Measurements from ENCODE around the gene RAD23A. TPM values are rescaled to one million over a fixed set of nuclear protein-coding genes. Genes with fewer than 3 reads are reported as not detected.
"Not testable (repeated sequence)": the region's sequence is repeated elsewhere in the genome, so short reads cannot be mapped to it uniquely, and the experiment has no call there.

RAD23A gene
- total RNA-seq, 2 donors from 2014 or later: 129 to 156 TPM

GRCh38 chr19:12946731-12947496, 1.3 kb downstream of the RAD23A start:
- peaks cover 14% of the 10 kb centered on the region for H3K4me1 Mint-ChIP-seq
- ATAC-seq (replicated peaks): no peak

GRCh38 chr19:12947702-12948611, 2.3 kb downstream of the RAD23A start:
- no peaks in the 10 kb centered on the region for H3K9me3 Mint-ChIP-seq
- H3K36me3 Mint-ChIP-seq (ENCODE audit: low read depth): peaks cover 100% of the 10 kb centered on the region
- H3K4me1 Mint-ChIP-seq: peaks cover 14% of the 10 kb centered on the region
- no peak overlapping the region for H3K27ac Mint-ChIP-seq
- no peak for ATAC-seq (replicated peaks)
- peak overlapping the region; percentile 97 for H3K4me3 Mint-ChIP-seq
- H3K27me3 Mint-ChIP-seq: no peaks in the 10 kb centered on the region

More at GRCh38 chr19:12946731-12947496, 1.3 kb downstream of the RAD23A start:
- H3K9me3 Mint-ChIP-seq: no peaks in the 10 kb centered on the region
- peak overlapping the region; percentile 97 for H3K4me3 Mint-ChIP-seq
- H3K36me3 Mint-ChIP-seq (ENCODE audit: low read depth): peaks cover 100% of the 10 kb centered on the region
- H3K27ac Mint-ChIP-seq: peak overlapping the region; percentile 98
- H3K27me3 Mint-ChIP-seq: no peaks in the 10 kb centered on the region

GRCh38 chr19:12948612-12949362, 3.1 kb downstream of the RAD23A start:
- Mint-ChIP-seq H3K27ac (no peak overlapping the region), H3K36me3 (ENCODE audit: low read depth) (peaks cover 100% of the 10 kb centered on the region)

GRCh38 chr19:12949363-12950283, 4.0 kb downstream of the RAD23A start:
- Mint-ChIP-seq H3K9me3 (no peaks in the 10 kb centered on the region), H3K4me3 (no peak overlapping the region), H3K27me3 (no peaks in the 10 kb centered on the region), H3K27ac (peak overlapping the region; percentile 54), H3K36me3 (ENCODE audit: low read depth) (peaks cover 100% of the 10 kb centered on the region), H3K4me1 (peaks cover 15% of the 10 kb centered on the region)
- ATAC-seq (replicated peaks): no peak

More at GRCh38 chr19:12948612-12949362, 3.1 kb downstream of the RAD23A start:
- H3K9me3 Mint-ChIP-seq: no peaks in the 10 kb centered on the region
- no peak overlapping the region for H3K4me3 Mint-ChIP-seq
- no peaks in the 10 kb centered on the region for H3K27me3 Mint-ChIP-seq
- ATAC-seq (replicated peaks): no peak
- H3K4me1 Mint-ChIP-seq: peaks cover 14% of the 10 kb centered on the region

GRCh38 chr19:12952050-12952449, 6.4 kb downstream of the RAD23A start:
- not testable (repeated sequence) for H3K4me3 Mint-ChIP-seq; H3K27me3 Mint-ChIP-seq; ATAC-seq (replicated peaks); H3K9me3 Mint-ChIP-seq; H3K27ac Mint-ChIP-seq
- peaks cover 15% of the 10 kb centered on the region for H3K4me1 Mint-ChIP-seq
- peaks cover 94% of the 10 kb centered on the region for H3K36me3 Mint-ChIP-seq (ENCODE audit: low read depth)

GRCh38 chr19:12952488-12953137, 7.0 kb downstream of the RAD23A start:
- Mint-ChIP-seq H3K27me3 (no peaks in the 10 kb centered on the region), H3K36me3 (ENCODE audit: low read depth) (peaks cover 94% of the 10 kb centered on the region), H3K4me3 (no peak overlapping the region), H3K27ac (no peak overlapping the region), H3K9me3 (no peaks in the 10 kb centered on the region), H3K4me1 (peaks cover 15% of the 10 kb centered on the region)
- ATAC-seq (replicated peaks): no peak

- no peaks in the 10 kb centered on the region for H3K27me3 Mint-ChIP-seq
- no peak overlapping the region for H3K27ac Mint-ChIP-seq
- no peak for ATAC-seq (replicated peaks)
- H3K9me3 Mint-ChIP-seq: no peaks in the 10 kb centered on the region
- H3K4me3 Mint-ChIP-seq: no peak overlapping the region
- peaks cover 15% of the 10 kb centered on the region for H3K4me1 Mint-ChIP-seq
- H3K36me3 Mint-ChIP-seq (ENCODE audit: low read depth): peaks cover 87% of the 10 kb centered on the region
Measured at GRCh38 chr19:12953138-12953798, 7.6 kb downstream of the RAD23A start.

- Mint-ChIP-seq H3K4me1 (peaks cover 15% of the 10 kb centered on the region), H3K9me3 (no peaks in the 10 kb centered on the region), H3K36me3 (ENCODE audit: low read depth) (peaks cover 80% of the 10 kb centered on the region), H3K27ac (peak overlapping the region; percentile 85), H3K4me3 (peak overlapping the region; percentile 85), H3K27me3 (no peaks in the 10 kb centered on the region)
- no peak for ATAC-seq (replicated peaks)
Measured at GRCh38 chr19:12953799-12954611, 8.3 kb downstream of the RAD23A start.

- H3K27me3 Mint-ChIP-seq: no peaks in the 10 kb centered on the region
- H3K4me1 Mint-ChIP-seq: peaks cover 15% of the 10 kb centered on the region
- peak overlapping the region; percentile 85 for H3K4me3 Mint-ChIP-seq
- no peaks in the 10 kb centered on the region for H3K9me3 Mint-ChIP-seq
- H3K27ac Mint-ChIP-seq: peak overlapping the region; percentile 85
- H3K36me3 Mint-ChIP-seq (ENCODE audit: low read depth): peaks cover 74% of the 10 kb centered on the region
- no peak for ATAC-seq (replicated peaks)
Measured at GRCh38 chr19:12954612-12954962, 8.9 kb downstream of the RAD23A start.

- H3K36me3 Mint-ChIP-seq (ENCODE audit: low read depth): peaks cover 64% of the 10 kb centered on the region
- ATAC-seq (replicated peaks); H3K4me1 Mint-ChIP-seq; H3K27me3 Mint-ChIP-seq; H3K9me3 Mint-ChIP-seq: not testable (repeated sequence)
- peak overlapping the region; percentile 85 for H3K27ac Mint-ChIP-seq
- H3K4me3 Mint-ChIP-seq: peak overlapping the region; percentile 85
Measured at GRCh38 chr19:12955575-12955974, 9.9 kb downstream of the RAD23A start.

- Mint-ChIP-seq H3K4me3 (peak overlapping the region; percentile 85), H3K4me1 (peaks cover 10% of the 10 kb centered on the region), H3K36me3 (ENCODE audit: low read depth) (peaks cover 60% of the 10 kb centered on the region), H3K27ac (peak overlapping the region; percentile 85), H3K9me3 (no peaks in the 10 kb centered on the region), H3K27me3 (no peaks in the 10 kb centered on the region)
- no peak for ATAC-seq (replicated peaks)
Measured at GRCh38 chr19:12955996-12956395, 10.3 kb downstream of the RAD23A start.

All from activated T-helper 17 cell treated with anti-CD3 and anti-CD28 coated beads, Interleukin-2, amount 50 U/mL, for 72 hours (primary cell).